Activated T-helper 2 cell treated with anti-CD3 and anti-CD28 coated beads, Interferon-gamma antibody, Interleukin-2, Interleukin-4, amounts not matched to agents 10 μg/mL and 5 μg/mL and 100 μg/mL, durations not matched to agents 14 hours and 24 hours and 36 hours (primary cell): ENCODE results near the gene ATF7IP2. TPM values are rescaled to one million over a fixed set of nuclear protein-coding genes. Genes with fewer than 3 reads are reported as not detected.

Source experiments
- DNase-seq: peaks from one replicate; pipeline ENCODE4 v3.0.0; 2021; ENCODE audit warnings: low spot score
- H3K27ac Mint-ChIP-seq: one replicate; pipeline ENCODE4 v1.8.0; 2021; ENCODE audit warnings: mixed read lengths
- H3K27me3 Mint-ChIP-seq: one replicate; pipeline ENCODE4 v1.8.0; 2021; ENCODE audit warnings: low read depth, mixed read lengths
- H3K36me3 Mint-ChIP-seq: one replicate; pipeline ENCODE4 v1.8.0; 2021; ENCODE audit warnings: low read depth, mixed read lengths
- H3K4me1 Mint-ChIP-seq: one replicate; pipeline ENCODE4 v1.8.0; 2021; ENCODE audit warnings: low read depth, mixed read lengths
- H3K4me3 Mint-ChIP-seq: one replicate; pipeline ENCODE4 v1.8.0; 2021; ENCODE audit warnings: low read depth, mild to moderate bottlenecking, moderate library complexity, mixed read lengths
- H3K9me3 Mint-ChIP-seq: one replicate; pipeline ENCODE4 v1.8.0; 2021; ENCODE audit warnings: mixed read lengths
- intact Hi-C: fragments of 100-400 bp; cut with micrococcal nuclease; formaldehyde crosslinking; loops from one replicate; pipeline ENCODE4 v1.15.1; 2023
- total RNA-seq: library from RNA; stranded (reverse); gene quantifications from 2 replicates; pipeline ENCODE4 v1.2.3, GENCODE V29; 2022

ATF7IP2 gene
- total RNA-seq, 1 donor from 2014 or later = 22.9 TPM

GRCh38 chr16:10526962-10527361 is 141.1 kb downstream of the ATF7IP2 start:
- Mint-ChIP-seq H3K4me1 (no peaks in the 10 kb centered on the region), H3K27me3 (no peaks in the 10 kb centered on the region), H3K36me3 (no peaks in the 10 kb centered on the region), H3K9me3 (no peaks in the 10 kb centered on the region), H3K27ac (no peak overlapping the region), H3K4me3 (no peak overlapping the region)
- no peak for DNase-seq
- intact Hi-C loops = no loop called here

DNA sequence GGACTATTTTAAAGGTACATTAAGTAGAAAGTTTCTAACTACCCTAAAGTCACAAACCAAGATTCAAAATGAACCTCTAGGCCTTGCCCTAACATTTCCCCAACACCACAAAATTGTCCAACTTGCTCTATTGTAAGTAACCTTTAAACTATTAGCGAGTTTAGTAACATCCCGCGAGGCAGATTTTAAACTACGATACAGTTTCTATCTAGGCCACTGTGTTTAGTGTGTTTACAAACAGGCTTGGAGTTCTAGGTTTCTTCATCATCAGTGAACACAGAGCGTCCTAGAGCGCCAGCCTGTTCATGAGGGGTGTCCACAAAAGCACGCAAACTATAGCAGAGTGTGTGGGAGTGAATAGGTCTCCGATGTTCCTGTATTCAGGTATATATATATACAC is 142.8 kb downstream of the ATF7IP2 start:
- intact Hi-C loops = no loop called here
- H3K27me3 Mint-ChIP-seq = no peaks in the 10 kb centered on the region
- no peak overlapping the region for H3K4me3 Mint-ChIP-seq
- H3K36me3 Mint-ChIP-seq = no peaks in the 10 kb centered on the region
- no peak overlapping the region for H3K27ac Mint-ChIP-seq
- no peak for DNase-seq
- no peaks in the 10 kb centered on the region for H3K9me3 Mint-ChIP-seq
- H3K4me1 Mint-ChIP-seq = no peaks in the 10 kb centered on the region

DNA sequence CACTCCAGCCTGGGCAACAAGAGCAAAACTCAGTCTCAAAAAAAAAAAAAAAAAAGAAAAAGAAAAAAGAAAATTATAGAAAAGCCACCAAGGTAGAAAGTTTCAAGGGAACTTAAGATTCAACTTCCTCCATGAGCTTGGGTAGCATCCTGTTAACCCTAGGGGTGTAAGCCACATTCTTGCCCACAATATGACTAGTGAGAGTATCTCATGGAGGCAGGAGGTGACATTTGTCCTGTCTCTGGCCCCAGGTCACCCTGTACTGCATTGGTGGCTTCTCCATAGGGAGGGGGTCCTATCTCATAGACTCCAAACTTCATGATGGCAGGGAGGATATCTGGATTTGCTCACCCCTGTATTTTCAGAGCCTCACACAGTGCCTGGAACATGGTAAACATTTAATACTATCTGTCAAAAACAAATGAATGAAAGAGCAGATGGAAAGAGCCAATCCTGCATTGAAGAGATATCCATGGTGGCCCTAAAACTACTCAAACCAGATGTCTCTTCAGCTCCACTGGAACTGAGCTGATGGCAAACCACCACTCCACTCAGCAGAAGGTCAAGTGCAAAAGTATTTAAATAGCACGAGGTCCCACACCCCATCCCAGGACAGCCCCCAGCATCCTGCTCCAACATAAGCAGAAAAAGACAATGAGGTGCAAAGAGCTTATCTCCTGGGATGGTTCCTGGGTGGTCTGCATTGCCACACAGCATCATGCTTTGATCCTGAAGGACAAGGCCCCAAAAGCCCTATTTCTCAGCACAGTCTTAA is 144.2 kb downstream of the ATF7IP2 start:
- no peaks in the 10 kb centered on the region for H3K36me3 Mint-ChIP-seq
- no peaks in the 10 kb centered on the region for H3K27me3 Mint-ChIP-seq
- no peaks in the 10 kb centered on the region for H3K4me1 Mint-ChIP-seq
- no peak overlapping the region for H3K4me3 Mint-ChIP-seq
- intact Hi-C loops = no loop called here
- no peak for DNase-seq
- no peak overlapping the region for H3K27ac Mint-ChIP-seq
- no peaks in the 10 kb centered on the region for H3K9me3 Mint-ChIP-seq

DNA sequence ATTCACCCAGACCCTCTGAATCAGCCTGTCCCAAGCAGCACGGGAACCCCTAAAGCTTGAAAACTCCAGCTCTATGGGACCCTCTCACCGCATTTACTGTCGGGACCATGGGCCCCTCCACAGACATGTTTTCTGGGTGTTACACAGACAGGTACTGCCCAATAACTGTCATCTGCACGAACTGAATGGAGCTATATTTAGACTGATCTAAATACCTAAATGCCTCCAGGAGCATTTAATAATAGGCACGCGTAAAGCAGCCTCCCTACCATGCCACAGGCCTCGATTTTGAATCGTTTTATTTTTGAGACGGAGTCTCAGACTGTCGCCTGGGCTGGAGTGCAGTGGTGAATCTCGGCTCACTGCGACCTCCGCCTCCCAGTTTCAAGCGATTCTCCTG is 144.8 kb downstream of the ATF7IP2 start:
- Mint-ChIP-seq H3K27me3 (no peaks in the 10 kb centered on the region), H3K36me3 (no peaks in the 10 kb centered on the region), H3K9me3 (no peaks in the 10 kb centered on the region), H3K27ac (no peak overlapping the region), H3K4me3 (no peak overlapping the region), H3K4me1 (no peaks in the 10 kb centered on the region)
- DNase-seq = no peak
- intact Hi-C loops = no loop called here

DNA sequence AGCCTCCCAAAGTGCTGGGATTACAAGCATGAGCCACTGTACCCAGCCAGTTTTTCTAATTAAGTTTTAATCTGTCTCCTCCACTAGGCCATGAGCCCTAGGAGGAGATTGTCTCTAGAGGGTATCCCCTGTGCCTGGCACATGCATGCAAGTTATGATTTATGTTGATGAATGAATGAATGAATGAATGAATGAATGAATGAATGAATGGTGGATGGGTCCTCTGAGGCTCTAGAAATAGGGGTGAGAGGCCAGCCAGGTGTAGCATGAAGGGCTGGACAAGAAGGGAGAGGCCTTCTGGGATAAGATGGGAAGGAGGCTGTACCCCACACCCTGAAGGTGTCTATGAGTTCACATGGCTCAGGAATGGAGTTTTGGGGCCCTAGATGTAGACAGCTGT is 145.7 kb downstream of the ATF7IP2 start:
- no peaks in the 10 kb centered on the region for H3K9me3 Mint-ChIP-seq
- no peaks in the 10 kb centered on the region for H3K36me3 Mint-ChIP-seq
- intact Hi-C loops = no loop called here
- no peak for DNase-seq
- H3K4me1 Mint-ChIP-seq = no peaks in the 10 kb centered on the region
- H3K4me3 Mint-ChIP-seq = no peak overlapping the region
- no peaks in the 10 kb centered on the region for H3K27me3 Mint-ChIP-seq
- H3K27ac Mint-ChIP-seq = no peak overlapping the region

Other genes starting within 250 kb of the ATF7IP2 start
- not detected in 2 replicates for gene GRIN2A, start 203.6 kb upstream of the ATF7IP2 start, total RNA-seq
- gene EMP2, start 194.5 kb downstream of the ATF7IP2 start, total RNA-seq = 0.09 TPM in 1 of 2 replicates, not detected in the other